ENCODE data around the gene APP. TPM values are rescaled to one million over a fixed set of nuclear protein-coding genes. Genes with fewer than 3 reads are reported as not detected.

The APP gene
- total and polyA plus RNA-seq, 2 of the 13 experiments (the other 11 are each of a cell fraction or from before 2014, with no cell fraction given): 70.6 to 262 TPM

DNA sequence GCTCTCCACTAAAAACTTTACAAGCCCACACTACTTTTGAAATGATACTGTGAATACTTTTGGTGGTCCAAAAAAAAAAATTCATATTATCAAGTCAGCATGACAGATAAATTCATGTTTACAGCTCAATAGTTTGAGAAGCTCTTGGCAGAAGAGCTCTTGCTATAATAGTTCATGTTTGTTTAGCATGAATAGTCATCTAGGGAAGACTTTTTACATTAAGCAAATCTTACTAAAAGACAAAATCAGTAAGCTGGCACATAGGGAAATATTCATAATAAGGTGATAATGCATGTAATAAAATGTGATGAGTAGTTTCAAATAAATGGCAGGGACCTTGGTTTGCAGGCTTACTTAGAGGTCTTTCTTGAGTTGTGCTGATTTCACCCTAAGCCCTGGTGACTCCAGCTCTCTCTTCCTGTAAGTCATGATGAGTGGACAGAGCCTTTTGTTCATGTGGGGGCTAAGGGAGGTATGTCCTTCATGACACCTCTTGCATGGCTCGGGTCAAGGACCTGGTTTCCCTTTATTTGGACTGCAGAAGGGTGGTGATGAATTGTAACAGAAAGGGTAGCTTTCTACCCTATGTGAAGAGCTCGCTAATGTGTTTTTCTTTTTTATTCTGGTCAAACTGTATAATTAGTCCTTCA, 269.1 kb downstream of the APP start (continued):
- TF ChIP-seq, protein P1, sequence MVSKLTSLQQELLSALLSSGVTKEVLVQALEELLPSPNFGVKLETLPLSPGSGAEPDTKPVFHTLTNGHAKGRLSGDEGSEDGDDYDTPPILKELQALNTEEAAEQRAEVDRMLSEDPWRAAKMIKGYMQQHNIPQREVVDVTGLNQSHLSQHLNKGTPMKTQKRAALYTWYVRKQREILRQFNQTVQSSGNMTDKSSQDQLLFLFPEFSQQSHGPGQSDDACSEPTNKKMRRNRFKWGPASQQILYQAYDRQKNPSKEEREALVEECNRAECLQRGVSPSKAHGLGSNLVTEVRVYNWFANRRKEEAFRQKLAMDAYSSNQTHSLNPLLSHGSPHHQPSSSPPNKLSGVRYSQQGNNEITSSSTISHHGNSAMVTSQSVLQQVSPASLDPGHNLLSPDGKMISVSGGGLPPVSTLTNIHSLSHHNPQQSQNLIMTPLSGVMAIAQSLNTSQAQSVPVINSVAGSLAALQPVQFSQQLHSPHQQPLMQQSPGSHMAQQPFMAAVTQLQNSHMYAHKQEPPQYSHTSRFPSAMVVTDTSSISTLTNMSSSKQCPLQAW (CRISPR knock-in tag; IDR thresholded peaks at IDR 0.05): no peak
- TF ChIP-seq KLF11 (CRISPR knock-in tag; IDR thresholded peaks at IDR 0.05): no peak
- no peak for TF ChIP-seq ZNF337 (CRISPR knock-in tag; IDR thresholded peaks at IDR 0.05; ENCODE audit: borderline replicate concordance, low read depth)
- TF ChIP-seq ZNF777 (CRISPR knock-in tag; IDR thresholded peaks at IDR 0.05): no peak
- TF ChIP-seq ZMYM3 (CRISPR knock-in tag; IDR thresholded peaks at IDR 0.05): no peak
- TF ChIP-seq, protein P2, sequence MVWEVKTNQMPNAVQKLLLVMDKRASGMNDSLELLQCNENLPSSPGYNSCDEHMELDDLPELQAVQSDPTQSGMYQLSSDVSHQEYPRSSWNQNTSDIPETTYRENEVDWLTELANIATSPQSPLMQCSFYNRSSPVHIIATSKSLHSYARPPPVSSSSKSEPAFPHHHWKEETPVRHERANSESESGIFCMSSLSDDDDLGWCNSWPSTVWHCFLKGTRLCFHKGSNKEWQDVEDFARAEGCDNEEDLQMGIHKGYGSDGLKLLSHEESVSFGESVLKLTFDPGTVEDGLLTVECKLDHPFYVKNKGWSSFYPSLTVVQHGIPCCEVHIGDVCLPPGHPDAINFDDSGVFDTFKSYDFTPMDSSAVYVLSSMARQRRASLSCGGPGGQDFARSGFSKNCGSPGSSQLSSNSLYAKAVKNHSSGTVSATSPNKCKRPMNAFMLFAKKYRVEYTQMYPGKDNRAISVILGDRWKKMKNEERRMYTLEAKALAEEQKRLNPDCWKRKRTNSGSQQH (CRISPR knock-in tag; IDR thresholded peaks at IDR 0.05; ENCODE audit: low read depth): no peak

DNA sequence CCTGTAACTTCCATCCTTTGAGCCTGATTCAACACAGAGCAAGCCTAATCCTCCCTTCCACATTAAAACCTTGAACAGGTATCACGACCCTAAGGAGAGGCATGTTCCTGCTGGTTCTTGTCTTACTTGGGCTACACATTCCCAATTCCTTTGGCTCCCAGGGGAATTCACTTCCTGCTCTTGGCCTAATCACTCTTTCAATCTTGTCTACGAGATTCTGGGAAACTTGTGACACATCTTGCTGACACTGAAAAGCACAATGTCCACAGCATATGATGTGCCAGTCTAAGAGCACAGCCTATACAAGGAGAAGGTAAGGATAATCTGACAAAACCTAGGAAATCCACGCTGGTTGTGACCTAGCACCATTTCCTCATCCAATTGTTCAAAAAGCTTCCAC, 271.9 kb downstream of the APP start:
- H3K4me1 ChIP-seq (ENCODE audit: insufficient read depth, low read length): no peaks in the 10 kb centered on the region
- BruUV-seq (replicated peaks): no TSS peak
- H3K4me3 ChIP-seq (replicated peaks in 1 of 3; ENCODE audit: insufficient read depth in 1 of 3, low read depth in 2 of 3, low read length in 3 of 3): no peak overlapping the region
- TF ChIP-seq, protein P3, sequence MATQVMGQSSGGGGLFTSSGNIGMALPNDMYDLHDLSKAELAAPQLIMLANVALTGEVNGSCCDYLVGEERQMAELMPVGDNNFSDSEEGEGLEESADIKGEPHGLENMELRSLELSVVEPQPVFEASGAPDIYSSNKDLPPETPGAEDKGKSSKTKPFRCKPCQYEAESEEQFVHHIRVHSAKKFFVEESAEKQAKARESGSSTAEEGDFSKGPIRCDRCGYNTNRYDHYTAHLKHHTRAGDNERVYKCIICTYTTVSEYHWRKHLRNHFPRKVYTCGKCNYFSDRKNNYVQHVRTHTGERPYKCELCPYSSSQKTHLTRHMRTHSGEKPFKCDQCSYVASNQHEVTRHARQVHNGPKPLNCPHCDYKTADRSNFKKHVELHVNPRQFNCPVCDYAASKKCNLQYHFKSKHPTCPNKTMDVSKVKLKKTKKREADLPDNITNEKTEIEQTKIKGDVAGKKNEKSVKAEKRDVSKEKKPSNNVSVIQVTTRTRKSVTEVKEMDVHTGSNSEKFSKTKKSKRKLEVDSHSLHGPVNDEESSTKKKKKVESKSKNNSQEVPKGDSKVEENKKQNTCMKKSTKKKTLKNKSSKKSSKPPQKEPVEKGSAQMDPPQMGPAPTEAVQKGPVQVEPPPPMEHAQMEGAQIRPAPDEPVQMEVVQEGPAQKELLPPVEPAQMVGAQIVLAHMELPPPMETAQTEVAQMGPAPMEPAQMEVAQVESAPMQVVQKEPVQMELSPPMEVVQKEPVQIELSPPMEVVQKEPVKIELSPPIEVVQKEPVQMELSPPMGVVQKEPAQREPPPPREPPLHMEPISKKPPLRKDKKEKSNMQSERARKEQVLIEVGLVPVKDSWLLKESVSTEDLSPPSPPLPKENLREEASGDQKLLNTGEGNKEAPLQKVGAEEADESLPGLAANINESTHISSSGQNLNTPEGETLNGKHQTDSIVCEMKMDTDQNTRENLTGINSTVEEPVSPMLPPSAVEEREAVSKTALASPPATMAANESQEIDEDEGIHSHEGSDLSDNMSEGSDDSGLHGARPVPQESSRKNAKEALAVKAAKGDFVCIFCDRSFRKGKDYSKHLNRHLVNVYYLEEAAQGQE (IDR thresholded peaks at IDR 0.05; ENCODE audit: borderline replicate concordance in 1 of 2, low read depth in 1 of 2, low read length in 2 of 2): no peak
- TF ChIP-seq FOSL1 (CRISPR knock-in tag; IDR thresholded peaks at IDR 0.05; ENCODE audit: borderline replicate concordance): no peak
- no peak for TF ChIP-seq ZFP36 (IDR thresholded peaks at IDR 0.05; ENCODE audit: borderline replicate concordance, low read depth, low read length, partially characterized antibody)
- peaks cover 7 to 14% of the 10 kb centered on the region in 2 experiments; a peak in 3 of 5 replicates for H3K36me3 ChIP-seq (replicated peaks in 1 of 2; ENCODE audit: control insufficient read depth in 1 of 2, insufficient read depth in 2 of 2, low read length in 2 of 2)
- H3K4me2 ChIP-seq (ENCODE audit: low read depth, low read length): no peak overlapping the region
- WGBS (ENCODE audit: low lambda C conversion rate): 62% methylated on average over 3 of the region's 3 CpGs
- no peak overlapping the region for H3K9ac ChIP-seq (ENCODE audit: insufficient read depth, low read depth, low read length)
- no peaks in the 10 kb centered on the region for H3K9me3 ChIP-seq (ENCODE audit: low read length)
- DNase-seq (ENCODE audit: low spot score): no peak
- no peak overlapping the region for H3K27ac ChIP-seq (ENCODE audit: extremely low read length, insufficient read depth, low read length)
- CTCF ChIA-PET (ENCODE audit: low intra/inter-chr PET ratio, low total read pairs): no interaction called here
- intact Hi-C loops (cut with micrococcal nuclease; ENCODE audit: unreplicated experiment) (no loop called here), in situ Hi-C loops (cut with HindIII; ENCODE audit: extremely low pct_ligation_motif_present, low pct_unique_long_range_greater_than_20kb) (no loop called here)
- POLR2A ChIA-PET: no interaction called here
- no peaks in the 10 kb centered on the region for H4K20me1 ChIP-seq (ENCODE audit: insufficient read depth, low read length)
- ATAC-seq: no peak
- no peak for FAIRE-seq
- no peaks in the 10 kb centered on the region for H3K79me2 ChIP-seq (ENCODE audit: insufficient read depth, low read length)
- H2AFZ ChIP-seq (ENCODE audit: low read length): no peak overlapping the region
- H3K27me3 ChIP-seq (ENCODE audit: control insufficient read depth in 1 of 2, insufficient read depth in 2 of 2, low read length in 2 of 2): no peaks in the 10 kb centered on the region

Data from HepG2 (cell line).